HEK293T (cell line): Measurements from ENCODE around the gene RNF227.

Source experiments
- CTBP1 ChIP-seq: fragments of 450-650 bp; IDR thresholded peaks from 2 replicates; pipeline ENCODE4 v1.6.1; 2016; ENCODE audit warnings: borderline replicate concordance
- FOXM1 ChIP-seq: fragments of 450-650 bp; IDR thresholded peaks from 2 replicates; pipeline ENCODE4 v1.6.1; 2017; ENCODE audit warnings: mild to moderate bottlenecking, borderline replicate concordance
- SUZ12 ChIP-seq: fragments of 450-650 bp; IDR thresholded peaks from 2 replicates; pipeline ENCODE4 v1.6.1; 2016; ENCODE audit warnings: mild to moderate bottlenecking

DNA sequence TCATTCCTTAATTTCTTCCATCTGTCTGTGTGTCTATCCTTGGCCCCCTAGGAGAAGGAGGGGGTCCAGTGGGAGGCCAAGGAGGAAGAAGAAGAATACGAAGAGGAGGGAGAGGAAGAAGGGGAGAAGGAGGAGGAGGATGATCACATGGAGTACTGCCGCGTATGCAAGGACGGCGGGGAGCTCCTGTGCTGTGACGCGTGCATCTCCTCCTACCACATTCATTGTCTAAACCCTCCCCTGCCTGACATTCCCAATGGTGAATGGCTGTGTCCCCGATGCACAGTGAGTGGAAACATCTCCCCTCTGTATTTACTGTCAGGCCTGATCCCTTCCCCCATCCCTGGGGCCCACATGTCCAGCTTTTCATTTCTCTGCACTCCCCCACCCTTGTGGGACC is 21.2 kb downstream of the RNF227 start:
- TF ChIP-seq FOXM1 (no peak), SUZ12 (no peak), CTBP1 (no peak)
